Duodenal mucosa (tissue), 2 donors: ENCODE results near the gene MICAL2.
A peak's percentile ranks its signal among the peaks of the same experiment; 100 is the strongest.

Experiments used
- H3K27ac ChIP-seq: one replicate; pipeline ENCODE4 v1.7.0; 2013; ENCODE audit warnings: low read depth, low read length
- H3K27me3 ChIP-seq, 2 donors: one replicate each; pipeline ENCODE4 v1.7.0; 2013; ENCODE audit warnings: low read length in 2 of 2, control low read depth in 1 of 2; ENCODE audit not compliant: insufficient read depth in 2 of 2, control insufficient read depth in 1 of 2
- H3K36me3 ChIP-seq, 2 donors: one replicate each; pipeline ENCODE4 v1.7.0; 2013; ENCODE audit warnings: low read length in 2 of 2, control low read depth in 1 of 2; ENCODE audit not compliant: insufficient read depth in 2 of 2, control insufficient read depth in 1 of 2
- H3K4me1 ChIP-seq, 2 donors: one replicate each; pipeline ENCODE4 v1.7.0; 2013; ENCODE audit warnings: low read length in 2 of 2, control low read depth in 1 of 2; ENCODE audit not compliant: insufficient read depth in 2 of 2, control insufficient read depth in 1 of 2
- H3K4me3 ChIP-seq, 2 donors: one replicate each; pipeline ENCODE4 v1.7.0; 2013; ENCODE audit warnings: low read length in 2 of 2, low read depth in 1 of 2
- H3K9ac ChIP-seq, 2 donors: one replicate each; pipeline ENCODE4 v1.7.0; 2013; ENCODE audit warnings: low read length in 2 of 2, low read depth in 1 of 2
- H3K9me3 ChIP-seq, 2 donors: one replicate each; pipeline ENCODE4 v1.7.0; 2013; ENCODE audit warnings: low read length in 2 of 2, control low read depth in 1 of 2; ENCODE audit not compliant: control insufficient read depth in 1 of 2

MICAL2 gene

DNA sequence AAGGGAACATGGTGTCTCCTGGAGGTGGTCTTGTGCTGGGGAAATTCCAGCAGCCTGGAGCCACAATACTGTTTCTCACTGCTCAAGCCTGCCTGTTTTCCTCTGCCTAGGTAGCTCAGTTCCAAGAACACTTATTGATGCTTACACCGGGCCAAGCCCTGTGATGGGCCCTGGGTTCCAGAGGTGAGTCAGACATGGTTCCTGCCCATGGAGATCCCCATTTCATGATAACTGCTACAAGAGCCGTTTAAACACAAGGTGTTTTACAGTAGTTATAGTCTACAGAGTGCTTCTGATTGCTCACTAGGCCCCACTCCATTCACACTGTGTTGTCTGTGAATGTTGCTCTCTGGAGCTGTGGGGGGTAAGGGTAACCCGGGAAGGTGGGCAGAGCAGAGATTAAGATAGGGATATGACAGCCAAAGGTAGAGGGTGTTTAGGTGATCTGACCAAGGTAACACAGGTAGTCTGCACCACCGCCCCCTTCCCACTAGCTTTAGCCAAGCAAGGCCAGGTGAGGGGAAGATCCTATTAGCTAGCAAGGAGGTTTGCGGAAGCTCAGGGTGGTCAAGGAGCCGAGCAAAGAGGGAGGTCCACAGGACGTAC lies 696 bp upstream of the MICAL2 start:
- H3K27me3 ChIP-seq: no peaks in the 10 kb centered on the region
- peak overlapping the region; percentile 15 for H3K27ac ChIP-seq
- H3K9me3 ChIP-seq: no peaks in the 10 kb centered on the region
- no peaks in the 10 kb centered on the region for H3K36me3 ChIP-seq
- peak overlapping the region; percentile 75 to 86 for H3K9ac ChIP-seq
- H3K4me1 ChIP-seq: peaks cover 18 to 23% of the 10 kb centered on the region in 2 donors
- H3K4me3 ChIP-seq: peak overlapping the region; percentile 82 to 85

DNA sequence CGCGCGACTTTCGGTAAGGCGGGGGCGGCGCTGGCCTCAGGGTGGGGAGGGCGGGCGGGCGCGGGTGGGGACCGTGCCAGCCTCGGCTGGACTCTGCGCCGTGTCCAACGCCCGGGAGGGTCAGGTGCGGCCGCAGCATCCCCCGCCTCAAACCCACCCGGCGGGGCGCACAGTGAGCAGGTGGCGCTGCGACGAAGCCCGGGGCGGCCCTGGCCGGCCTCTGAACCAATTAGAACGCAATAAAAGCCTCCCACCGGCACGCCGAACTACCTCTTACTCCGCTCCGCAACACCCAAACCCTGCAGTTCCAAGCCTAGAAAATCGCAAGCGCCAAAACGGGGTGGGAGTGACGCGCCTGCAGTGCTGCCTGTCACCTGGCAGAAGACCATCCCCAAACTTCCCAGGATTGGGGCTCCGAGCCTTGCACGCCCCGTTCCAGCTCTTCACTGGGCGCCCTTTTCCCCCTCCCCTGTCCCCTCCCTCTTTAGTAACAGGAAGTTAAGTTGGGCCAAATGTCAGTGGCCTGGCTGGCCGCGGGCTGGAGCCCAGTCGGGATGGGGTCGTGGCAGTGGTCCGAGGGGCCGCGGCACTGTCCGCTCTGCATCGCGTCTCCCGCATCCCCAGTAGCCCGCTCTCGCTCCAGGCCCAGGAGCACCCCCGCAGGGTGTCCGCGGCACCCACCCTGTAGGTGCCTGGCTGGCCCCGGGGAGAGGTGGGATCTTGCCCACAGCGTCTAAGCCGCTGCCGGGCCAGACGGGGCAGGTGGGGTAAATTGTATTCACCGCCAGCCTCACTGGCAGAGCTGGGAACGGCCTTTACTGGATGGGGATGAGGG lies 541 bp downstream of the MICAL2 start:
- no peaks in the 10 kb centered on the region for H3K27me3 ChIP-seq
- peaks cover 18 to 23% of the 10 kb centered on the region in 2 donors for H3K4me1 ChIP-seq
- peak overlapping the region; percentile 86 to 88 for H3K4me3 ChIP-seq
- H3K27ac ChIP-seq: peak overlapping the region; percentile 68
- H3K9ac ChIP-seq: peak overlapping the region; percentile 77 to 91
- no peaks in the 10 kb centered on the region for H3K36me3 ChIP-seq
- H3K9me3 ChIP-seq: no peaks in the 10 kb centered on the region

DNA sequence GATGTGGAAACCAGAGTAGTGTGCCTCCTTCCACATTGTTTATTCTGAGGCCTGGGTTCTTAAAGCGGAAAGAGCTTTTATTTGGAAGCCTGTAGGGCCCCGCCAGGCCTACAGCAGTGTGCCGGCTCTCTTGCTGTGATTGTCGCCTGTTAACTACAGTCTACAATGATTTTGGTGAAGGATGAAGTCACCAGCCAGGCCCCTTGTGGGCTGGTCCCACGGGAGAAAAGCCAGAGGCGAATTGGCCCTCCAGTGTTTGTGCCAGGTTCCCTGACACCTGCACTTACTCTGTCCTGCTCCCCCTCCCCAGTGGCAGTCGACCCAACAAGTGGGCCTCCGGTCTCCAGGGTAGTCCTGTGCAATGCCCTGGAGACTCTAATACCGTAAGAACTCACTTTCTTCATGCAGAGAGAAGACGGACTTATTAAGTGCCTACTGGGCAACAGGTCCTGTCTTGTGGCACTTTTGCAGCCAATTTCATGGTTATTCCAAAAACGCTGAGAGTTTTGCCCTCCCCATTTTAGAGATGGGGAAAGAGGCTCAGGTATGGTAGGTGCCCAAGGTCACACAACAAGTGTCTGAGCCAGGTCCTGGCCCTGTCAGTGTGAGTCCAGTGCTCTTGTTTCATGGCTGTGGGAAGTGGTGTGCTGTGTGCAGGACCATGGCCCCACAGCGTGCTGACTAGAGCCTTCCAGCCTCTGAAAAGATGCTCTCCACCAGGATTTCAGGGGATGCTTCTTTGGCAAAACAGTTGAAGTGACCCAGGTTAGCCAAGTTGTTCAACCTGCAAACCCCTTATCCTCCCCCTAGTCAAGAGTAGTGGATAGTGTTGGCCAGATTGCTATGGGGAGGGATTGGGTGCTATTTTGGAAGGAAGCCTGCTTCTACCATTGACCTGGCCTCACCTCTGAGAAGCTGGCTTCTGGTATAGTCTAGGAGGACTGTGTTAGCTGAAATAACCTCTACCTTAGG lies 1.4 kb downstream of the MICAL2 start:
- Histone ChIP-seq H3K27me3 (no peaks in the 10 kb centered on the region), H3K9me3 (no peaks in the 10 kb centered on the region), H3K27ac (peak overlapping the region; percentile 68), H3K9ac (peak overlapping the region; percentile 77 to 91), H3K4me1 (peaks cover 18 to 23% of the 10 kb centered on the region in 2 donors), H3K36me3 (no peaks in the 10 kb centered on the region), H3K4me3 (peak overlapping the region; percentile 86 to 88)

DNA sequence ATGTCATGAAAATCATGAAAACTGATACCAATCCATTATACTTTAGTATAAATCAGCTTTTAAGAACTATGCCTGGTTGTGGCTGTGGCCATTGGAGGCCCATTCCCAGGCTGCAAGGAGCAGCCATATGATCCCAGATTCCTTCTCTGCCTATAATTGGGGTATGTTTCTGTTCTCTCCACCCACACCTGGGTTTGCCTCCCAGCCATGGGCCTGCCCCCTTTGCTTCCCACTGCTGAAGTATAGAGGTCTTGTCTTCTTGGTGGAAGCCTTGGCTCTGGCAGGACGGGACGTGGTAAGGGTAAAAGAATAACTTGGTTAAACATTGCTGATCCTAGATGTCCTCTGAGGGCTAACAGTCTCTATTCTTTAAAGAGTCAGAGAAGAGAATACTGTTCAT lies 2.4 kb downstream of the MICAL2 start:
- H3K4me3 ChIP-seq: no peak overlapping the region
- no peak overlapping the region for H3K9ac ChIP-seq
- no peak overlapping the region for H3K27ac ChIP-seq
- peaks cover 18 to 23% of the 10 kb centered on the region in 2 donors for H3K4me1 ChIP-seq
- H3K27me3 ChIP-seq: no peaks in the 10 kb centered on the region
- H3K36me3 ChIP-seq: peaks cover 0 to 3% of the 10 kb centered on the region in 2 donors
- H3K9me3 ChIP-seq: no peaks in the 10 kb centered on the region

DNA sequence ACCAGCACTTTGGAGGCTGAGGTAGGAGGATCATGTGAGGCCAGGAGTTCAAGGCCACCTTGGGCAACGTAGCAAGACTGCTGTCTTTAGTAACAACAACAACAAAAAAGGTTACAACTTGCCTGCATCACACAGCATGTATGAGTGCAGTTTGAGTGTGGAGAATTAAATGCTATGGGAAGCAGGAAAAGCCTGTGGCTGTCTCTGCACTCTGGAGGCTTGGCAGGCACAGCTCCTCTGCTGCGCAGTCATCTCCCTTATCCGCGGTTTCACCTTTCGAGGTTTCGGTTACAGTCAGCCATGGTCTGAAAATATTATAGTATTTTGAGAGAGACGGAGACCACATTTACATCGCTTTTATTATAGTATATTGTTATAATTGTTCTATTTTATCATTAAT lies 2.9 kb downstream of the MICAL2 start:
- no peak overlapping the region for H3K4me3 ChIP-seq
- no peak overlapping the region for H3K9ac ChIP-seq
- peaks cover 20 to 23% of the 10 kb centered on the region in 2 donors for H3K4me1 ChIP-seq
- H3K9me3 ChIP-seq: no peaks in the 10 kb centered on the region
- H3K36me3 ChIP-seq: peaks cover 0 to 6% of the 10 kb centered on the region in 2 donors
- no peak overlapping the region for H3K27ac ChIP-seq
- no peaks in the 10 kb centered on the region for H3K27me3 ChIP-seq

DNA sequence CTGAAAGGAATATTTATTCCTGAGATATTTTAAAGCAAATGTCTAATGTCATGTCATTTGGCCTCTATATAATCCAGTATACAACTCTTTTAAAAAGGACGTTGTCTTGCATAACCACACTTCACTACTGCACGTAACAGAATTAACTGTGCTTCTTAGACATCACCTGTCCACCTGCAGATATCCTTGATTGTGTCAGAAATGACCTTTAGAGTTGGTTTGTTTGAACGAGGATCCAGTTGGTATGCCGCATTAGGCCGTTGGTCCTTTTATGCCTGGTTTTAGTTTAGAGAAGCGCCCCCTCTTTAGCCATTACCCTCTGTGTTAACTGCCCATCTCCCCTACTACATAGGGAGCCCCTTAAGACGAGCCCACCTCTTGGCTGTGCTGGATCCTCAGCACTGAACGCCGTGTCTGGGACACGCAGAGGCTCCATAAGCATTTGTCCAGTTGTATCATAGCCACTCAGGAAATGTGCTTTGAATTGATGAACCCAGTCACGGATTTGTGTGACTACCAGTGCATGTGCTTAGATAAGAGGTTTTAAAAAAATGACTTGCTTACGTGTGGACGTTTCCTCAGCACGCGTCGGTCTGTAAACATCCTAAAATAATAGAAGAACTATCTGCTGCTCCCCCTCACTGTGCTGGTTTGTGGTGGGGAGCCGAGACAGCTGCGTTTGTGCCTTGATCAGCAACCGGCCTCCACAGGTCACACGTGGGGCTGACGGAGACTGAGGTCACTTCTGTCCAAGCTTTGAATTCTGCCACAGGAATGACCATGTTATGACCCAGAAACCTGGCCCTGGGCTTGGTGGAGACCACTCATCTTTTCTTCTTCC lies 4.0 kb downstream of the MICAL2 start:
- H3K36me3 ChIP-seq: peaks cover 0 to 6% of the 10 kb centered on the region in 2 donors
- no peaks in the 10 kb centered on the region for H3K27me3 ChIP-seq
- no peaks in the 10 kb centered on the region for H3K9me3 ChIP-seq
- no peak overlapping the region for H3K4me3 ChIP-seq
- peaks cover 28% of the 10 kb centered on the region in 2 donors for H3K4me1 ChIP-seq
- H3K9ac ChIP-seq: no peak overlapping the region
- peak overlapping the region; percentile 36 for H3K27ac ChIP-seq

DNA sequence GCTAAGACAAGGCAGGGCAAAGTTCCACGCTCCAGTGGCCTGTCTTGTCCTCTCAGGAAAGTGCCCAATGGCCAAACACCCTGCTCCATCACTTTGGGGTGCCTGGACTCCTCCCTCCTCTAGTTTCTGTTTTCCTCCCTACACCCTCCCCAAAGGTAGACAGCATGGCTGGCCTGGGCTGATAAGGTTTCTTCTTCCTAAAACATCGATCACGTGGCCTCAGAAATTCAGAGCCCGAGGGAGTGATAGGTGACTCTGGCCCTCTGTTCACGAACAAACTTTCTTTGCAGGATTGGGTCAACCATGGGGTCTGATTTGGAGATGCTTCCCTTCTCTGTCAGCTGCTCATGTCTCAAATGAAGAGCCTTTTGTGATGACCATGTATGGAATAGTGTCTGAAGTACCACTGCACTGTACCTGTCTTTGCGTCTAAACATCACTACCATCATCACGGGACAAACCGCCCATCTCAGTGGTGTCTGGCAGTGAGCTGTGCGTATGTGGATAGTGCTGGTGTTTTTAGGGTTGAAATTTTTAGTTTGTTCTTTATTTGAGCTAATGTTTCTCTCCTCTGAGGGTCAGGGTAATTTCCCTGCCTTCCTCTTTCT lies 6.1 kb downstream of the MICAL2 start:
- no peak overlapping the region for H3K4me3 ChIP-seq

DNA sequence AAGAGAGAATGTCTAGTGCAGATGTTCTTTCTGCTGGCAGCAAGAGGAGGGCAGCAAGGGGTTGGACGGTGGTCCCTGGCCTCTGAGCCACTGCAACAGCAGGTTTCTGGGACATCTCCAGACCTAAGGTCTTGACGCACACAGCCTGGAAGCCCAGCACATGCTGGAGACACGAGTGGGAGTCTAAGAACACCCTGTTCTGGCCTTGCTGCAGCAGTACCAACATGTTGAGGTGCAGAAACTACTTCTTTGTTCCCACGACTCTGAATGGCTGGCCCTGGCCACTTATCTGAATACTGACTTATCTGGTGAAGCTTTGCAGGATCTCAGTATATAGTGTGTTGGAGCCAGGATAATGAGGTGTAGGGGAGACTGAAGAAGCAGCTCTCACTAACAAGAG lies 6.8 kb downstream of the MICAL2 start:
- Histone ChIP-seq H3K27me3 (no peaks in the 10 kb centered on the region), H3K36me3 (peaks cover 0 to 6% of the 10 kb centered on the region in 2 donors), H3K4me1 (peaks cover 21 to 28% of the 10 kb centered on the region in 2 donors), H3K4me3 (no peak overlapping the region), H3K9ac (no peak overlapping the region), H3K9me3 (no peaks in the 10 kb centered on the region), H3K27ac (no peak overlapping the region)

More for the DNA sequence above, 6.1 kb downstream of the MICAL2 start:
- peaks cover 0 to 6% of the 10 kb centered on the region in 2 donors for H3K36me3 ChIP-seq
- no peak overlapping the region for H3K9ac ChIP-seq
- no peaks in the 10 kb centered on the region for H3K27me3 ChIP-seq
- no peak overlapping the region for H3K27ac ChIP-seq
- H3K9me3 ChIP-seq: no peaks in the 10 kb centered on the region
- H3K4me1 ChIP-seq: peaks cover 28% of the 10 kb centered on the region in 2 donors

DNA sequence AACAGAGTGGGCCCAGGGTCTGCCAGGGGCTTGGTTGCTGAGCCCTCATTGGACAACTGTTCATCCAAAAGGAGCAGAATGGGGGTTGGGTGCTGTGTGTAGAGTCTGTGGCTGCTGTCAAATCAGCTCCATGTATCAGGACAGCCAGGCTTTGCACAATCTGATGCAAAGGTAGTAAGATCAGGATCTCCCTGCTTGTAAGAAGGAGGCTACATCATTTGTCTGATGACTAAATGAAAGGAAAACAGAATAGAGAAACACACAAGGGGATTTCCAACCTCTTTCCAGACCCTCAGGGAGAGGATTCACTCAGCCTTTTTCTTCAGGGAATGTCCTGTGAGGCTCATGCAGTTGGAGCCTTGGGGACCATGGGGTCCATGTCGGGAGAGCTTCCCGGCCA lies 7.2 kb downstream of the MICAL2 start:
- no peak overlapping the region for H3K27ac ChIP-seq

More for the DNA sequence above, 7.2 kb downstream of the MICAL2 start:
- no peaks in the 10 kb centered on the region for H3K27me3 ChIP-seq
- H3K36me3 ChIP-seq: peaks cover 0 to 6% of the 10 kb centered on the region in 2 donors
- H3K4me3 ChIP-seq: no peak overlapping the region
- H3K9ac ChIP-seq: no peak overlapping the region
- peaks cover 20 to 28% of the 10 kb centered on the region in 2 donors for H3K4me1 ChIP-seq
- no peaks in the 10 kb centered on the region for H3K9me3 ChIP-seq
